Activated T-cell treated with anti-CD3 and anti-CD28 coated beads, Interleukin-2, amount 50 U/mL, for 1 hour (primary cell): Measurements from ENCODE around the gene EPHB4.
"Not testable (repeated sequence)": the region's sequence is repeated elsewhere in the genome, so short reads cannot be mapped to it uniquely, and the experiment has no call there.

Experiments used
- DNase-seq: peaks from one replicate; pipeline ENCODE4 v3.0.0-alpha.2; 2020

The EPHB4 gene

DNA sequence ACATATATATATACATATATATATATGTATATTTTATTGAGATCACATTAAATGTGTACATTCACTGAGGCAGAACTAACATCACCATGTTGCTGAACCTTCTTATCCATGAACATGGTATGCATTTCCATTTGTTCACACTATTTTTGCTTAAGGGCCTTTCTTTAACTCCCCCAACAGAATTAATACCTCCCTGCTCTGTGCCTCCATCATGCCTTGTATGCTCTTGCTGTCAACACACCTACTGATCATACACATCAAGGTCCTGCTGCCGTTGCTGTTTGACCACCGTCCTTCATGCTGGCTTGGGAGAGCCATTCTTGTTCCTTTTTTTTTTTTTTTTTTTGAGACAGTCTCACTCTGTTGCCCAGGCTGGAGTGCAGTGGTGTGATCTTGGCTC, 43.5 kb downstream of the EPHB4 start:
- no peak for DNase-seq

DNA sequence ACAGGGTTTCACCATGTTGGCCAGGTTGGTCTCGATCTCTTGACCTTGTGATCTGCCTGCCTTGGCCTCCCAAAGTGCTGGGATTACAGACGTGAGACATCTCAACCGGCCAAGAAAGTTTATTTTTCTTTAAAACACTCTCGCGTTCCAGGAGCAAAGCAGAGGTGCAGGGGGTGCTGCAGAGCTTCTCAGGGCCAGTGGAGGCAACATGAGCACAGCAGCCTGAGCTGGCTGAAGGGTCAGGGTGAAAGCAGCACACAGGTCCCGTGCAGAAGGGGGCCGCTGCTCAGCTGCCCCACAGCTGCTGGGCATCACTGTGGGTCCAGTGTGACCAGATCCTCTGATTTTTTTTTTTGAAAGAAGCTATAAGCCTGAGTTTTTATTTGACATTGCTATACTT, 46.1 kb downstream of the EPHB4 start:
- no peak for DNase-seq

DNA sequence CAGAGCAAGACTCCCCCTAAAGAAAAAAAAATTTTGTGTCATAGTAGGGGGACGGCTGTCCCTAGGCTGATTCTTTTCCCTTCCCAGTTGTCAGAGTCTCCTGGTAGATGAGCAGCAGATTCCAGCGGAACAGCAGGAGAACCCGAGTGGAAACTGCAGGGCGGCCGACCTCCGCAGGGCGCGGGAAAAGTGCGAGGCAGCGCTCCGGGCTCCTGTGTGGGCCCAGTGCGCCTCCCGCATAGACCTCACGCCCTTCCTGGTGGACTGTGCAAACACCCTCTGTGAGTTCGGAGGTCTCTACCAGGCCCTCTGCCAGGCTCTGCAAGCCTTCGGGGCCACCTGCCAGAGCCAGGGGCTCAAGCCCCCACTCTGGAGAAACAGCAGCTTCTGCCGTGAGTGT, 48.0 kb downstream of the EPHB4 start:
- no peak for DNase-seq

DNA sequence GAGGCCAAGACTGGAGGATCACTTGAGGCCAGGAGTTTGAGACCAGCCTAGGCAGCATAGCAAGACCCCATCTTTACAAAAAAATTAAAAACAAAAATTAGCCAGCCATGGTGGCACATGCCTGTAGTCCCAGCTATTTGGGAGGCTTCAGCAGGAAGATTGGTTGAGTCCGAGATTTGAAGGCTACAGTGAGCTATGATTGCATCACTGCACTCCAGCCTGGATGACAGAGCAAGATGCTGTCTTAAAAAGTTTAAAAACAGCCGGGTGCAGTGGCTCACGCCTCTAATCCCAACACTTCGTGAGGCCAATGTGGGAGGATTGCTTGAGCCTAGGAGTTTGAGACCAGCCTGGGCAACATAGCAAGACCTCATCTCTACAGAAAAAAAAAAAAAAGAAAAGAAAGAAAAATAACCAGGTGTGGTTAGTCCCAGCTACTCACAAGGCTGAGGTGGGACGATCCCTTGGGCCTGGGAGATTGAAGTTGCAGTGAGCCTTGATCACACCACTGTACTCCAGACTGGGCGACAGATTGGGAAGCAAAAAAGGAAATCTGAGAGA, 49.2 kb downstream of the EPHB4 start:
- no peak for DNase-seq

DNA sequence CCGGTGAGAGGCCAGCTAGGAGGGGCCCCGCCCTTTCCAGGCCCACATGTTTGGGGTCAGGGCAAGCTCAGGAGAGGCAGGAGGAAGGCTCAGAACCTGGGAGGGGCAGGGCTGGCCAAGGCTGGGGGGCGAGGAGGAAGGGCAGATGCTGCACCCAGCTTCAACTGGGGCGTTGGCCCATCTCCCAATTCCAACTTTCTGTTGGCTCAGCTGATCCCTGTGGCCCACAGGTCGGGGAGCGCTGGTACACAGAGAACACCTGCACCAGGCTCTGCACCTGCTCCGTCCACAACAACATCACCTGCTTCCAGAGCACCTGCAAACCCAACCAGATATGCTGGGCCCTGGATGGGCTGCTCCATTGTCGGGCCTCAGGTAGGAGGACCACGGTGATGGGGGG, 53.8 kb downstream of the EPHB4 start:
- no peak for DNase-seq

DNA sequence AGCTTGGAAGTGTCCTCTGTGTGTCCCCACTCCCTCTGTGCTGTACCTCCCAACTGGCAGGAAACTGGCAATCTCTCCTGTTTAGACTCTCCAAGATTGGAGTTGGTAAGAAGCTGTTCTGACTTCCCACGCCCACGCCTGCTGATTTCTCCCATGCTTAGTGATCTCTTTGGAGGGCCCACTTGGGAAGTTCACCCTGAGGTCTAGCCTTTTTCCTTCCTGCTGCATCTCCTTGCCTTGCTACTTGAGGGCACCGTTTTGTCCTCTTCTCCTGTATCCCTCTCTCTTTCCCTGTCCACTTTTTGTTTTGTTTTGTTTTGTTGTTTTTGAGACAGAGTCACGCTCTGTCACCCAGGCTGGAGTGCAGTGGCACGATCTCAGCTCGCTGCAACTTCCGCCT, 58.5 kb downstream of the EPHB4 start:
- DNase-seq = no peak

DNA sequence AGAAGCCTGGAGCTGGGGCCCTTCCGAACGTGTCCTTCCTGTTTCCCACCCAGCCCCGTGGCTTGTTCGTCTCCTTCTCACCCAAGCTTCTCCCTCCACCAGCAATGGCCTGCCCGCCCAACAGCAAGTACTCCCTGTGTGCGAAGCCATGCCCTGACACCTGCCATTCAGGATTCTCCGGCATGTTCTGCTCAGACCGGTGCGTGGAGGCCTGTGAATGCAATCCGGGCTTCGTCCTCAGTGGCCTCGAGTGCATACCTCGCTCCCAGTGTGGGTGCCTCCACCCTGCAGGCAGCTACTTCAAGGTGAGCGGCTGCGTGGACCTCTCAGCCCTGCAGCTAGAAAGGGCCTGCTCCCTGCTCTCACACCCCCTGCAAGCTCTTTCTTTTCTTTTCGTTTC, 62.1 kb downstream of the EPHB4 start:
- DNase-seq = no peak

DNA sequence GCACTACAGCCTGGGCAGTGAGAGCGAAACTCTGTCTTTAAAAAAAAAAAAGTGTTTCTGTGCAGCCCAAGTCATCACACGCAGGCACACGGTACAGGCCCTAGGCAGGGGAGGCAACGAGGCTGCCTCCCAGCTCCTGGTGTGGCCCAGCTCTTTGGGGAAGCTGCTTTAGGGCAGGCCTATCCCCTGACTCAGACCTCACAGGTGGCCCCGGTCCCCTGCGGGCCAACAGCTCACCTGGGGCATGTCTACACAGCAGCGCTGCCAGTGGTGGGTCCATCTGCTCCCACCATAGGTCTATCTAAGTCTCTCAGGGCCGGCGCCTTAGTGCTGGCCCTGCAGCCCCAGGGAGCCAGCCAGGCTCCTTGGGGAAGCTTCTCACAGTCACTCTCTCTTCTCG, 62.5 kb downstream of the EPHB4 start:
- no peak for DNase-seq

DNA sequence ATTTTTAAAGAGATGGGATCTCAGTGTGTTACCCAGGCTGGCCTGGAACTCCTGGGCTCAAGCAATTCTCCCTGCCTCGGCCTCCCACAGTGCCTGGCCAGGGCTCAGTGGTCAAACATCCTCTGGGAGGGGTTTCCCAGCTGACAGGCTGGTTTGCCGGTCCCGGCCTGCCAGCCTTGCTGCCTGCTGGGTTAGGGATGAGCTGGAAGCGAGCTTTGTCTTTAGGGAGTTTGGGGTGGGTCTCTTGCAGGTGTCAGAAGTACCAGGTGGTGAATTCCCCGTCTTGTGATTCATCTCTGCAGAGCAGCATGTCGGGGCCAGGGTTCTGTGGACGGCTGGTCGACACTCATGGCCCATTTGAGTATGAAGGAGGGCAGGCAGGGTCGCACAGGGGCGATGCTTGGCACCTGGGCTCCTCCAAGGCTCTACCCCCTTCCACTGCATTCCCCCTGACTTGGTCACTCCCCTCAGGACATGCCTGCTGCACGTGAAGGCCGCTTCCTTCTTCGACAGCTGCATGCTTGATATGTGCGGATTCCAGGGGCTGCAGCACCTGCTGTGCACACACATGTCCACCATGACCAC, 63.7 kb downstream of the EPHB4 start:
- no peak for DNase-seq

DNA sequence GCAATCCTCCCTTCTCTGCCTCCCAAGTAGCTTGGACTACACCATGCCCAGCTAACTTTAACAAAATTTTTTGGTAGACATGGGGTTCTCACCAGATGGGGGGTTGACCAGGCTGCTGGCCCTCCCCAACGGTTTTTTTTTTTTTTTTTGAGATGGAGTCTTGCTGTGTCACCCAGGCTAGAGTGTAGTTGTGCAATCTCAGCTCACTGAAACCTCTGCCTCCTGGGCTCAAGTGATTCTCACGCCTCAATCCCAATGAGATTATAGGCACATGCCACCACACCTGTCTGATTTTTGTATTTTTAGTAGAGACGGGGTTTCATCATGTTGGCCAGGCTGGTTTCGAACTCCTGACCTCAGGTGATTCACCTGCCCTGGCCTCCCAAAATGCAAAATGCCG, 64.5 kb downstream of the EPHB4 start:
- not testable (repeated sequence) for DNase-seq

DNA sequence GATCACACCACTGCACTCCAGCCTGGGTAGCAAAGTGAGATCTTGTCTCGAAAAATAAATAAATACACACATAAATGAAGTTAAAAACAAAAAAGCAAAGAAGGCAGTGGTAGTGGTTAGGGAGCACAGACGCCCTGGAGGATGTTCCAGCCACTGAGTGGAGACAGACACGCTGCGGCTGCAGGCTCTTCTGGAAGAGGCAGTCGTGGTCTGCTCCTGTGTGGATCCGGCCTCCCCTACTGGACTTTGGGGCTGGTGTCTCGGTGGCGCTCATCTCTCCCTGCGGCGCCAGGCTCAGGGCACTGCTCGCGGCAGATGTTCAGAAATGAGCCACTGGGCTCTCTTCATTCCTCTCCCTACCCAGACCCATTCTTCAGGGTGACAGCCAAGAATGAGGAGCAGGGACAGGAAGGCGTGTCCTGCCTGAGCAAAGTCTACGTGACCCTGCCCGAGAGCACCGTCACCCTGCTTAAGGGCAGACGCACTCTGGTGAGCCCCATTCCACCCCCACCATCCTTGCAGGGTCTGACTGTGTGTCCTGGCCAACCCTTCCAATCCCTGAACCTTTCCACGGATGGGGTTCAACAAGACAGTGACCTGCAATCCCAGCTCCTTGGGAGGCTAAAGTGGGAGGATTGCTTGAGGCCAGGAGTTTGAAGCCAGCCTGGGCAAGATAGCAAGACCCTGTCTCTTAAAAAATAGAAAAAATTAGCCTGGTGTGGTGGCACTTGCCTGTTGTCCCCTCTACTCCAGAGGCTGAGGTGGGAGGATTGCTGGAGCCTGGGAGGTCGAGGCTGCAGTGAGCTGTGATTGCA, 67.8 kb downstream of the EPHB4 start:
- no peak for DNase-seq

DNA sequence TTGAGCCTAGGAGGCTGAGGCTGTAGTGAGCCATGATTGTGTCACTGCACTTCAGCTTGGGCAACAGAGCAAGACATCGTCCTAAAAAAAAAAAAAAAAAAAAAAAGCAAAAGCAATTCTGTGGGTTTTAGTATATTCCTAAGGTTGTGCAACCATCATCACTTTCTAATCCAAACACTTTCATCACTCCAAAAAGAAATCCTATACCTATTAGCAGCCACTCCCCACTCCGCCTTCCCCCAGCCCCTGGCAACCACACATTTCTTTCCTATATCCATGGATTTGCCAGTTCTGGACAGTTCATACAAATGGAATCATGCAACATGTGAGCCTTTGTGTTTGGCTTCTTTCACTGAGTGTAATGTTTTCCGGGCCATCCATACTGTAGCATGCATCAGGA, 73.6 kb downstream of the EPHB4 start:
- DNase-seq = no peak

DNA sequence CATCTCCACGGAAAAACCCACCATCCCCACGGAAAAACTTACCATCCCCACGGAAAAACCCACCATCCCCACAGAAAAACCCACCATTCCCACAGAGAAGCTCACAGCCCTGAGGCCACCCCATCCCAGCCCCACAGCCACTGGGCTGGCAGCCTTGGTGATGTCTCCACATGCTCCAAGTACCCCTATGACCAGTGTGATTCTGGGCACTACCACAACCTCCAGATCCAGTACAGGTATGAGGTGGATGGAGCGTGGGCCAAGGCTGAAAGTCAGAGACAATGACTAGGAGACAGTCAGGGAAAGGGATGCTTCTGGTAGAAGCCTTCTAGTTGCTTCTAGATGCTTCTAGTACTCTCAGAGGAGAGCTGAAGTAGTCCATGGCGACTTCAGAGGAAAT, 74.3 kb downstream of the EPHB4 start:
- DNase-seq = no peak
